Activated B cell treated with CpG ODN at 0.5 μM for 24 hours (primary cell): ENCODE measurements around the gene AGAP1. TPM values are rescaled to one million over a fixed set of nuclear protein-coding genes. Genes with fewer than 3 reads are reported as not detected.

Experiments used
- ATAC-seq: fragments of 200-7000 bp; cut with Tn5 transposase; one replicate; pipeline ENCODE4 v1.10.0; 2021; ENCODE audit warnings: low read depth, mild to moderate bottlenecking, moderate library complexity
- CTCF ChIA-PET: fragments of 350-600 bp; sonication (Branson Sonifier 250); formaldehyde crosslinking; loops from one replicate; lab custom pipeline; 2021; ENCODE audit warnings: antibody characterized with exemption; lab: Charles Lee
- POLR2A ChIA-PET: fragments of 350-600 bp; sonication (Branson Sonifier 250); formaldehyde crosslinking; loops from one replicate; lab custom pipeline; 2021; ENCODE audit warnings: antibody characterized with exemption; lab: Charles Lee
- DNase-seq: peaks from one replicate; pipeline ENCODE4 v3.0.0; 2022
- H3K27ac Mint-ChIP-seq: one replicate; pipeline ENCODE4 v1.8.0; 2020; ENCODE audit warnings: mixed read lengths
- H3K27me3 Mint-ChIP-seq: one replicate; pipeline ENCODE4 v1.8.0; 2021; ENCODE audit warnings: mixed read lengths
- H3K36me3 Mint-ChIP-seq: one replicate; pipeline ENCODE4 v1.8.0; 2021; ENCODE audit warnings: low read depth, mixed read lengths
- H3K4me1 Mint-ChIP-seq: one replicate; pipeline ENCODE4 v1.8.0; 2021; ENCODE audit warnings: mixed read lengths
- H3K4me3 Mint-ChIP-seq: one replicate; pipeline ENCODE4 v1.8.0; 2020; ENCODE audit warnings: mild to moderate bottlenecking, mixed read lengths
- H3K9me3 Mint-ChIP-seq: one replicate; pipeline ENCODE4 v1.8.0; 2020; ENCODE audit warnings: mixed read lengths
- CTCF ChIP-seq: fragments of 200-600 bp; IDR thresholded peaks from one replicate; pipeline ENCODE4 v1.8.0; 2022; ENCODE audit warnings: antibody characterized with exemption, mild to moderate bottlenecking
- intact Hi-C: fragments of 100-400 bp; cut with micrococcal nuclease; formaldehyde crosslinking; loops from one replicate; pipeline ENCODE4 v1.15.1; 2024
- total RNA-seq: library from RNA; stranded (reverse); gene quantifications from 2 replicates; pipeline ENCODE4 v1.2.3, GENCODE V29; 2022

The AGAP1 gene
- total RNA-seq, 1 donor from 2014 or later, result not detected

- no peaks in the 10 kb centered on the region for H3K4me1 Mint-ChIP-seq
- ChIA-PET POLR2A (interaction anchor here (0.5 kb wide), 1 partner anchor 1483 kb away, joined by 3 read pairs; no protein-coding TSS in a partner anchor), CTCF (no interaction called here)
- H3K27ac Mint-ChIP-seq, result no peak overlapping the region
- ATAC-seq (no peak), DNase-seq (no peak)
- no peaks in the 10 kb centered on the region for H3K9me3 Mint-ChIP-seq
- intact Hi-C loops, result no loop called here
- H3K27me3 Mint-ChIP-seq, result peaks cover 24% of the 10 kb centered on the region
- no peak overlapping the region for H3K4me3 Mint-ChIP-seq
- no peaks in the 10 kb centered on the region for H3K36me3 Mint-ChIP-seq
- TF ChIP-seq CTCF, result no peak
These were observed 147.3 kb downstream of the AGAP1 start for GRCh38 chr2:235640926-235641723.

GRCh38 chr2:235641956-235642355 lies 148.1 kb downstream of the AGAP1 start:
- no peaks in the 10 kb centered on the region for H3K36me3 Mint-ChIP-seq

GRCh38 chr2:235642446-235643098 lies 148.7 kb downstream of the AGAP1 start:
- no peaks in the 10 kb centered on the region for H3K9me3 Mint-ChIP-seq
- ChIA-PET POLR2A (no interaction called here), CTCF (no interaction called here)
- intact Hi-C loops, result no loop called here
- TF ChIP-seq CTCF, result no peak
- DNase-seq (no peak), ATAC-seq (no peak)
- no peaks in the 10 kb centered on the region for H3K36me3 Mint-ChIP-seq
- no peak overlapping the region for H3K4me3 Mint-ChIP-seq
- peaks cover 24% of the 10 kb centered on the region for H3K27me3 Mint-ChIP-seq
- no peaks in the 10 kb centered on the region for H3K4me1 Mint-ChIP-seq
- no peak overlapping the region for H3K27ac Mint-ChIP-seq

More at GRCh38 chr2:235641956-235642355, 148.1 kb downstream of the AGAP1 start:
- Mint-ChIP-seq H3K9me3 (no peaks in the 10 kb centered on the region), H3K4me3 (no peak overlapping the region), H3K4me1 (no peaks in the 10 kb centered on the region), H3K27ac (no peak overlapping the region), H3K27me3 (peaks cover 24% of the 10 kb centered on the region)
- ATAC-seq, result no peak
- ChIA-PET POLR2A (interaction anchor here (0.5 kb wide), 1 partner anchor 1484 kb away, joined by 3 read pairs; no protein-coding TSS in a partner anchor), CTCF (no interaction called here)
- intact Hi-C loops, result no loop called here
- no peak for DNase-seq
- no peak for TF ChIP-seq CTCF

- intact Hi-C loops, result no loop called here
- ChIA-PET CTCF (no interaction called here), POLR2A (no interaction called here)
- no peaks in the 10 kb centered on the region for H3K4me1 Mint-ChIP-seq
- ATAC-seq, result no peak
- no peaks in the 10 kb centered on the region for H3K9me3 Mint-ChIP-seq
- H3K4me3 Mint-ChIP-seq, result no peak overlapping the region
- no peak for TF ChIP-seq CTCF
- no peaks in the 10 kb centered on the region for H3K36me3 Mint-ChIP-seq
- H3K27ac Mint-ChIP-seq, result no peak overlapping the region
- peaks cover 21% of the 10 kb centered on the region for H3K27me3 Mint-ChIP-seq
- DNase-seq, result no peak
These were observed 150.1 kb downstream of the AGAP1 start for GRCh38 chr2:235643680-235644511.
